ENCODE results near the gene C12orf76.

- TF ChIP-seq CTCF (IDR thresholded peaks at IDR 0.05) (no peak), EZH2 (IDR thresholded peaks at IDR 0.05; ENCODE audit: borderline replicate concordance, insufficient read depth, low read depth, low read length, poor library complexity, severe bottlenecking) (no peak)
Observed at GRCh38 chr12:109995361-109995685, 53.0 kb downstream of the C12orf76 start.

Data from B cell (primary cell).